ENCODE measurements around the gene RACGAP1. TPM values are rescaled to one million over a fixed set of nuclear protein-coding genes. Genes with fewer than 3 reads are reported as not detected.

Gene RACGAP1
- total and polyA plus RNA-seq, 2 of the 4 experiments (the other 2 are of a cell fraction) = 37.9 to 110 TPM

- intact Hi-C loops (cut with micrococcal nuclease) (no loop called here), dilution Hi-C loops (cut with HindIII; ENCODE audit: low sequenced_read_pairs, unreplicated experiment) (no loop called here), in situ Hi-C loops (cut with MboI; ENCODE audit: low sequenced_read_pairs) (no loop called here)
- CTCF ChIA-PET = no interaction called here
- no TSS peak for BruUV-seq (replicated peaks)
- Histone ChIP-seq H2AFZ (replicated peaks; ENCODE audit: low read length, poor library complexity) (no peak overlapping the region), H3K79me1 (ENCODE audit: low read depth in 1 of 2, low read length in 2 of 2) (no peaks in the 10 kb centered on the region), H3K9me3 (ENCODE audit: control insufficient read depth, insufficient read depth, low read length) (no peaks in the 10 kb centered on the region), H3K9ac (ENCODE audit: low read depth, low read length) (no peak overlapping the region), H3K9me1 (ENCODE audit: insufficient read depth, low read length) (no peaks in the 10 kb centered on the region), H4K20me1 (ENCODE audit: insufficient read depth, low read length) (no peaks in the 10 kb centered on the region), H2AK5ac (ENCODE audit: low read depth, low read length) (no peak overlapping the region), H2BK15ac (ENCODE audit: low read depth, low read length) (no peak overlapping the region), H4K91ac (ENCODE audit: insufficient read depth, low read depth, low read length) (no peak overlapping the region), H3K4me2 (ENCODE audit: low read depth, low read length) (no peak overlapping the region), H4K8ac (ENCODE audit: low read depth in 2 of 2, low read length in 2 of 2) (no peak overlapping the region), H3K4me1 (ENCODE audit: control insufficient read depth, insufficient read depth, low read length) (no peaks in the 10 kb centered on the region), H3K14ac (replicated peaks; ENCODE audit: low read depth, low read length) (no peak overlapping the region), H2BK20ac (ENCODE audit: low read depth, low read length) (no peak overlapping the region), H3K23ac (ENCODE audit: low read depth, low read length) (no peak overlapping the region), H3K4ac (ENCODE audit: low read depth, low read length) (no peak overlapping the region), H2BK5ac (ENCODE audit: low read depth, low read length, poor library complexity, severe bottlenecking) (no peak overlapping the region), H3K4me3 (ENCODE audit: insufficient read depth, low read depth, low read length) (no peak overlapping the region), H3K36me3 (ENCODE audit: control insufficient read depth, insufficient read depth, low read length) (no peaks in the 10 kb centered on the region), H2AK9ac (replicated peaks; ENCODE audit: low read depth, low read length, poor library complexity) (peak overlapping the region; percentile 33), H3K56ac (ENCODE audit: extremely low read depth, insufficient read depth, low read length) (no peak overlapping the region), H2BK120ac (ENCODE audit: low read depth, low read length) (no peak overlapping the region), H4K5ac (ENCODE audit: low read depth, low read length) (no peak overlapping the region), H3K27ac (ENCODE audit: insufficient read depth, low read length) (no peak overlapping the region), H3K27me3 (ENCODE audit: control insufficient read depth, insufficient read depth, low read length) (peaks cover 12% of the 10 kb centered on the region), H3K18ac (ENCODE audit: low read depth, low read length) (no peak overlapping the region)
- DNase-seq = no peak
- WGBS, 2 experiments (ENCODE audit: extremely low coverage in 2 of 2, insufficient read length in 1 of 2) = no CpG with 5 or more reads among the region's 5 CpGs
- TF ChIP-seq, protein P1, sequence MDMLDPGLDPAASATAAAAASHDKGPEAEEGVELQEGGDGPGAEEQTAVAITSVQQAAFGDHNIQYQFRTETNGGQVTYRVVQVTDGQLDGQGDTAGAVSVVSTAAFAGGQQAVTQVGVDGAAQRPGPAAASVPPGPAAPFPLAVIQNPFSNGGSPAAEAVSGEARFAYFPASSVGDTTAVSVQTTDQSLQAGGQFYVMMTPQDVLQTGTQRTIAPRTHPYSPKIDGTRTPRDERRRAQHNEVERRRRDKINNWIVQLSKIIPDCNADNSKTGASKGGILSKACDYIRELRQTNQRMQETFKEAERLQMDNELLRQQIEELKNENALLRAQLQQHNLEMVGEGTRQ (IDR thresholded peaks at IDR 0.05; ENCODE audit: low read depth, low read length) = no peak
- POLR2A ChIA-PET (ENCODE audit: unreplicated experiment) = no interaction called here
- no peak for ATAC-seq (ENCODE audit: low read depth)
These were observed 16.7 kb upstream of the RACGAP1 start for GRCh38 chr12:50041962-50042361.

All from IMR-90 (cell line).